ENCODE measurements around the gene CRYBB1.

DNA sequence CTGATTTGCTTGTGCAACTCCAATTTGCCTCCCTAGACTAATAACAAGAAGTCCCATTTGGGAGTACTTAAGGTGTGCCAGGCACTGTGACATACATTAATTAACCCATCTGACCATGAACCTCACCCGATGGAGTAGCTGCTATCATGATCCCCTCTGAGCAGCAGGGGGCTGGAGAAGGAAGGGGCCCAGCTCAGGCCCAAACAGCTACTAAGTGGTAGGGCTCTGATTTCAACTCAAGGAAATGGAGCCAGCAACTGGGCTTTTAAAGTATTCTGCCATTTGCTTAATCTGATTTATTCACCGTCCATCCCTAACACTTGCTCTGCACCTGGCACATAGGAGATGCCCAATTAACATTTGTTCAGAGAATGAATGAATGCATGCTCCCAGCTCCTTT is 1.2 kb downstream of the CRYBB1 start:
- TF ChIP-seq POLR2AphosphoS5 (IDR thresholded peaks at IDR 0.05; ENCODE audit: low read depth, low read length) (no peak), POLR2A (IDR thresholded peaks at IDR 0.05; ENCODE audit: low read depth, low read length) (no peak), SPI1 (IDR thresholded peaks at IDR 0.05; ENCODE audit: low read depth, low read length) (no peak), TAF1 (IDR thresholded peaks at IDR 0.05; ENCODE audit: low read depth, low read length) (no peak), POU2F2 (IDR thresholded peaks at IDR 0.05; ENCODE audit: low read depth, low read length) (no peak), PAX5 (IDR thresholded peaks at IDR 0.05; ENCODE audit: insufficient read depth, low read length, severe bottlenecking) (no peak)

Measured in GM12891 (cell line).